Thoracic aorta (tissue), 2 donors: Measurements from ENCODE around the gene PRSS2. TPM values are rescaled to one million over a fixed set of nuclear protein-coding genes. Genes with fewer than 3 reads are reported as not detected.

Experiments used
- ATAC-seq: fragments of 150-250 bp; one replicate; pipeline ENCODE4 v1.8.0; 2017; ENCODE audit warnings: low read depth; ENCODE audit not compliant: insufficient number of reproducible peaks, low FRiP score
- DNase-seq: peaks from one replicate; pipeline ENCODE4 v3.0.0-alpha.2; 2020; ENCODE audit warnings: low spot score
- H3K27ac ChIP-seq, 2 donors: fragments of 200-600 bp; sonication (generic); 1 replicate in 1 of 2; 2 replicates in 1 of 2; pipeline ENCODE4 v1.5.1; 2016; ENCODE audit warnings: mild to moderate bottlenecking in 2 of 2, moderate library complexity in 2 of 2
- H3K27me3 ChIP-seq: fragments of 200-600 bp; sonication (generic); replicated peaks from 2 replicates; pipeline ENCODE4 v1.6.0; 2016; ENCODE audit warnings: mild to moderate bottlenecking; ENCODE audit not compliant: insufficient read depth
- H3K36me3 ChIP-seq: fragments of 200-600 bp; sonication (generic); one replicate; pipeline ENCODE4 v1.5.1; 2016
- H3K4me1 ChIP-seq, 2 donors: fragments of 200-600 bp; sonication (generic); 1 replicate in 1 of 2; 2 replicates in 1 of 2; pipeline versions ENCODE4 v1.5.1 to v1.6.0; 2016; ENCODE audit warnings: low read depth in 2 of 2, mild to moderate bottlenecking in 1 of 2; ENCODE audit not compliant: control insufficient read depth in 1 of 2
- H3K4me3 ChIP-seq: fragments of 200-600 bp; sonication (generic); 2 replicates; pipeline ENCODE4 v1.5.1; 2016; ENCODE audit warnings: mild to moderate bottlenecking
- H3K9me3 ChIP-seq: fragments of 200-600 bp; sonication (generic); 2 replicates; pipeline ENCODE4 v1.5.1; 2016
- CTCF ChIP-seq: fragments of 200-600 bp; sonication (generic); IDR thresholded peaks from one replicate; pipeline ENCODE4 v1.5.1; 2019; ENCODE audit warnings: antibody characterized with exemption
- total RNA-seq, 2 donors: library from RNA; depleted of rRNA; stranded (reverse); fragments of >200 nt; gene quantifications; one replicate each; pipeline versions ENCODE4 v1.1.0 to v1.2.3, GENCODE V29; 2016

Gene PRSS2
- total RNA-seq, 2 donors from 2014 or later, result 6.1 to 15.4 TPM

- H3K4me1 ChIP-seq, result peaks cover 10 to 22% of the 10 kb centered on the region in 2 donors
- H3K36me3 ChIP-seq, result no peaks in the 10 kb centered on the region
- TF ChIP-seq CTCF, result no peak
- H3K27me3 ChIP-seq, result peaks cover 5% of the 10 kb centered on the region
- DNase-seq (no peak), ATAC-seq (no peak)
- H3K27ac ChIP-seq, result no peak overlapping the region
- H3K4me3 ChIP-seq, result no peak overlapping the region
- H3K9me3 ChIP-seq, result no peaks in the 10 kb centered on the region
Observed at GRCh38 chr7:142795339-142795863, 24.6 kb downstream of the PRSS2 start.

GRCh38 chr7:142796001-142796500 is 25.3 kb downstream of the PRSS2 start:
- peaks cover 5% of the 10 kb centered on the region for H3K27me3 ChIP-seq
- no peaks in the 10 kb centered on the region for H3K36me3 ChIP-seq
- no peaks in the 10 kb centered on the region for H3K9me3 ChIP-seq
- peak overlapping the region; percentile 64 for H3K4me3 ChIP-seq
- no peak overlapping the region for H3K27ac ChIP-seq
- H3K4me1 ChIP-seq, result peaks cover 10 to 22% of the 10 kb centered on the region in 2 donors
- no peak for TF ChIP-seq CTCF
- ATAC-seq, result no peak
- no peak for DNase-seq

GRCh38 chr7:142796501-142797390 is 26.0 kb downstream of the PRSS2 start:
- no peak for ATAC-seq
- Histone ChIP-seq H3K4me3 (peak overlapping the region; percentile 64), H3K27ac (peak overlapping the region in 1 of 2 donors; percentile 37), H3K27me3 (peaks cover 5% of the 10 kb centered on the region), H3K36me3 (no peaks in the 10 kb centered on the region), H3K4me1 (peaks cover 10 to 22% of the 10 kb centered on the region in 2 donors), H3K9me3 (no peaks in the 10 kb centered on the region)
- TF ChIP-seq CTCF, result no peak
- DNase-seq, result no peak

GRCh38 chr7:142797391-142798377 is 26.9 kb downstream of the PRSS2 start:
- no peak for ATAC-seq
- TF ChIP-seq CTCF, result no peak
- Histone ChIP-seq H3K27ac (peak overlapping the region in 1 of 2 donors; percentile 37), H3K27me3 (peaks cover 5% of the 10 kb centered on the region), H3K36me3 (no peaks in the 10 kb centered on the region), H3K4me3 (peak overlapping the region; percentile 64), H3K4me1 (peaks cover 10 to 22% of the 10 kb centered on the region in 2 donors), H3K9me3 (no peaks in the 10 kb centered on the region)
- DNase-seq, result no peak
